ENCODE measurements around the gene UNC119.

Gene UNC119

DNA sequence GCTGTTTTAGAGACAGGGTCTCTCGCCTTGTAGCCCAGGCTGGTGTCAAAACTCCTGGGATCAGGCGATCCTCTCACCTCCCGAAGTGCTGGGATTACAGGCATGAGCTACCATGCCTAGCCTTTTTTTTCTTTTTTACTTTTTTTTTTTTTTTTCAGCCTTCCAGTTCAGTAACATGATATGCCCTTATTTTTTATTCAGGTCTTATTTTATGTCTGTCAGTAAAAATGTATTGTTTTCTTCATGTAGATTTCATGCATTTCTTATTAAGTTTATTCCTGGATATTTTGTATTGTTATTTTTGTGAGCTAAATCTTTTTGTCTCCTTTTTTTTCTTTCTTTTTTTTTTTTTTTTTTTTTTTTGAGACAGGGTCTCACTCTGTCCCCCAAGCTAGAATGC lies 49.0 kb downstream of the UNC119 start:
- whole genome bisulfite sequencing: 79% methylated on average over 3 of the region's 3 CpGs
- 0 out of 2 replicates have a peak, but pooled peaks cover 4% of the 10 kb centered on the region for H3K27me3 ChIP-seq (ENCODE audit: insufficient read depth, low read length)

DNA sequence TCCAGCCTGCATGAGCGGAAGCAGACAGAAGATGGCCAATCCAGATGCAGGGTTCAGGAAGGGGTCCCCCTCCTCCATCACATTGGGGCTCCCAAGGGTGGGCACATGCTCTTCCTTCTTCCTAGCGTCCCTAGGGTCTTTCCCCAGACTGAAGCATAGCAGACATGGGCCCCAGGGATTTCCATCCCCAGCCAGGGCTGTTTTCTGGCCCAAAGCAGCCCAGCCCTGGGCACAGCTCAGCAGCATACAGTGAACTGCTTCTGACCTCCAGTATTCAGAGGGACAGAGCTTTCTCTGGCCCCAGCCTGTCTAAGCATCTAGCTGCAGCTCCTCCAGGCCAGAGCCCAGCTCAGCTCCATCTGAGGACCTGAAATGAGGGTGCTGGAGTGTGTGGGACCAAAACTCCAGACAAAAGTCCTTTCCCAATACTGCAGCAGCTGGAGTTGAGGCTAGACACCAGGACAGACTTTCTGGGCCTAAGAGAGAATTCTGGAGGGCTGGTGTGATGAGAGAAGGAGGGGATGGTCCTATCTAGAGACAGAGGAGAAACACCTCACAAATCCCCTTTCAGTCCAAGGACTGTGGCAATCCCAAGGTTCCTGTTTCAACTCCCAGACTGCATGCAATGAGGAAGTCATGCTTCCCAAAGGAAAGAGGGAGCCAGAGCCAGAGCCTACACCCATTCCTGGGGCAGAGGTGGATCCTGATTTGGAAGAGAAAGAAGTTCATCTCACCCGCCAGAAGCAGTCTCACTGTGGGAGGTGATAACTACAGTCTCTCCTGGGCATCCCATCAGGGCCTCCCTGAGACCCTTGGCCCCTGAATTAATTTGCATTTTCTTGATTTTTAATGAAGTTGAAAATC lies 50.8 kb downstream of the UNC119 start:
- Histone ChIP-seq H3K27me3 (ENCODE audit: insufficient read depth, low read length) (no peaks in the 10 kb centered on the region), H3K36me3 (ENCODE audit: insufficient read depth, low read length) (no peaks in the 10 kb centered on the region), H3K9me3 (ENCODE audit: insufficient read depth, low read depth, low read length) (no peaks in the 10 kb centered on the region), H3K4me1 (ENCODE audit: insufficient read depth, low read length) (peaks cover 8% of the 10 kb centered on the region), H3K27ac (ENCODE audit: low read depth, low read length) (no peak overlapping the region), H3K4me3 (ENCODE audit: low read length) (no peak overlapping the region), H3K9ac (ENCODE audit: low read depth, low read length) (no peak overlapping the region)
- 71% methylated on average over 3 of the region's 3 CpGs for WGBS

More for the DNA sequence above, 49.0 kb downstream of the UNC119 start:
- H3K9ac ChIP-seq (ENCODE audit: low read depth, low read length): no peak overlapping the region
- peaks cover 8% of the 10 kb centered on the region for H3K4me1 ChIP-seq (ENCODE audit: insufficient read depth, low read length)
- no peaks in the 10 kb centered on the region for H3K36me3 ChIP-seq (ENCODE audit: insufficient read depth, low read length)
- H3K27ac ChIP-seq (ENCODE audit: low read depth, low read length): no peak overlapping the region
- H3K4me3 ChIP-seq (ENCODE audit: low read length): no peak overlapping the region
- H3K9me3 ChIP-seq (ENCODE audit: insufficient read depth, low read depth, low read length): no peaks in the 10 kb centered on the region

DNA sequence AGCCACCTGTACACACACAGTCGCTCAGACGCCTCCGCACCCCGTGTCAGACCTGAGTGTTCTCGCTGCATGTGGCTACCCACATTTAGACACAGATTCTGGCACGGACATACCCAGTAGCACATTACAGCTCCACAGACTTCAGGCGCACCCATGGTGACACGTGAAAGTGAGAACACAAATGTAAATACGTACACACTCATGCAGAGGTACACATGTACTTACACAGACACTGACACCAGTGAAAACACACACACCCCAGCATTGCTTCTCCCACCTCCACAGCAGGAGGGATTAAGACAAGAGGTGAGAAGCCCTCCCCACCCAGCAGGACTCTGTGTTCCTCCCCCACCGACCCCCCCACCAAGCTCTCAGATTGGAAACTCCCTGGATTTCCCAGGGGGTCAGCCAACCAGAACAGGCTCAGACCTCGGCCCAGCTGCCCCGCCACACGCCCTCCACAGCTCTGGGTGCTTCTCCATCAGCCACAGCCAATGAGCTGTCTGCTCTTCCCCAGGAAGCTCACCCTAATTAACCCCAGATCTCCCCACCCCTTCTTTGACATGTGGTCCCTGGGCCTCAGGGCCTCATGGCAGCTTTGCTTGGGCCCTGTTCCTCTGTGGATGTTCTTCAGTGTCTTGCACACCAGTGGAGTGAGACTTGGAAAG lies 51.6 kb downstream of the UNC119 start:
- peaks cover 8% of the 10 kb centered on the region for H3K4me1 ChIP-seq (ENCODE audit: insufficient read depth, low read length)
- H3K27me3 ChIP-seq (ENCODE audit: insufficient read depth, low read length): no peaks in the 10 kb centered on the region
- H3K36me3 ChIP-seq (ENCODE audit: insufficient read depth, low read length): no peaks in the 10 kb centered on the region
- H3K4me3 ChIP-seq (ENCODE audit: low read length): no peak overlapping the region
- H3K9me3 ChIP-seq (ENCODE audit: insufficient read depth, low read depth, low read length): no peaks in the 10 kb centered on the region
- no peak overlapping the region for H3K9ac ChIP-seq (ENCODE audit: low read depth, low read length)
- 80% methylated on average over 13 of the region's 13 CpGs for WGBS
- H3K27ac ChIP-seq (ENCODE audit: low read depth, low read length): no peak overlapping the region

DNA sequence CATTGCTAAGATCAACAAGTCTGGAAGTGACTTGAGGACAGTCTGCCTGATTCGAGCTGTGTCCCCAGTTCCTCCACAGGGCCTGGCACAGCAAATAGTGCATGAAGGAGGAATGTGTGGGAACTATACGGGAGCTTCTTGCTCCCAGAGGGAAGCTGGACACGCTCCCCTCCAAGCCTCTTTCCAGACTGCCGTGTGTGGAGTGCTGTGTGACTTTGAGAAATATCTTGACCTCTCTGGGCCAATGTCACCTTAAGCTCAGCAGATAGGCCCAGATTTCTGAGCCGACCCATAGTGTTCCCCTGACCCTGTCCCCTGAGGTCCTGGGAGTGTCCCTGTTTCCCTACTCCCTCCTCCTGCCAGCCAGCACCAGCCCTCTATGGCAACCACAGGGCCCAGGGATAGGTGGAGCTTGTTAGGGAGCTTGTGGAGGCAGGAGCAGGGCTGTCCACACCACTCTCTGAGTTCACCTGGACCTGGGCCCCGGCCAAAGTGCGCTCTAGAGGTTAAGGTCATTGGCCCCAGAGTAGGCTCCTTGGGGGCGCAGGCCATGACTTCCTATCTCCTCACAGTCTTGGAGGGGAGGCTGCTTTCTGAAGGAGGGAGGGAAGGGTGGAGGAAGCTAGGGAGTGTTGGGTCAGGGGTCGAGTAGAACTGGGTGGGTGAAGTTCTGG lies 52.6 kb downstream of the UNC119 start:
- Histone ChIP-seq H3K4me1 (ENCODE audit: insufficient read depth, low read length) (peaks cover 8% of the 10 kb centered on the region), H3K9ac (ENCODE audit: low read depth, low read length) (no peak overlapping the region)
- 87% methylated on average over 9 of the region's 9 CpGs for WGBS

DNA sequence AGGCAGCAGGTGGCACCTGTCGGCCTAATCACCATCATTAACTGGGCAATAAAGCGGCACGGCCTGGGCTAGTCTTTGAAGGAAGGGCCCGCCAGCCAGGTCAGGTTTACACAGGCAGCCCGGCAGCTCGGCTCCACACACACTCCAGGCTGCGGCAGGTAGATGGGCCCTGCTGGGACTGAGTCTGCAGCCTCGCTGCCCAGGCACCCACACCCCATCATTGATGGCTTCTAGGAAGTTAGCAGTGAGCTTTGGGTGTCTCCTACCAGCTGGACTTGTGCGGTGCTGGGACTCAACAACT lies 53.1 kb downstream of the UNC119 start:
- Histone ChIP-seq H3K36me3 (ENCODE audit: insufficient read depth, low read length) (no peaks in the 10 kb centered on the region), H3K27ac (ENCODE audit: low read depth, low read length) (no peak overlapping the region), H3K9ac (ENCODE audit: low read depth, low read length) (no peak overlapping the region), H3K27me3 (ENCODE audit: insufficient read depth, low read length) (no peaks in the 10 kb centered on the region), H3K9me3 (ENCODE audit: insufficient read depth, low read depth, low read length) (no peaks in the 10 kb centered on the region), H3K4me1 (ENCODE audit: insufficient read depth, low read length) (peaks cover 8% of the 10 kb centered on the region), H3K4me3 (ENCODE audit: low read length) (no peak overlapping the region)
- 92% methylated on average over 9 of the region's 9 CpGs for WGBS

More for the DNA sequence above, 52.6 kb downstream of the UNC119 start:
- Histone ChIP-seq H3K9me3 (ENCODE audit: insufficient read depth, low read depth, low read length) (no peaks in the 10 kb centered on the region), H3K4me3 (ENCODE audit: low read length) (no peak overlapping the region), H3K27ac (ENCODE audit: low read depth, low read length) (no peak overlapping the region), H3K27me3 (ENCODE audit: insufficient read depth, low read length) (no peaks in the 10 kb centered on the region), H3K36me3 (ENCODE audit: insufficient read depth, low read length) (no peaks in the 10 kb centered on the region)

DNA sequence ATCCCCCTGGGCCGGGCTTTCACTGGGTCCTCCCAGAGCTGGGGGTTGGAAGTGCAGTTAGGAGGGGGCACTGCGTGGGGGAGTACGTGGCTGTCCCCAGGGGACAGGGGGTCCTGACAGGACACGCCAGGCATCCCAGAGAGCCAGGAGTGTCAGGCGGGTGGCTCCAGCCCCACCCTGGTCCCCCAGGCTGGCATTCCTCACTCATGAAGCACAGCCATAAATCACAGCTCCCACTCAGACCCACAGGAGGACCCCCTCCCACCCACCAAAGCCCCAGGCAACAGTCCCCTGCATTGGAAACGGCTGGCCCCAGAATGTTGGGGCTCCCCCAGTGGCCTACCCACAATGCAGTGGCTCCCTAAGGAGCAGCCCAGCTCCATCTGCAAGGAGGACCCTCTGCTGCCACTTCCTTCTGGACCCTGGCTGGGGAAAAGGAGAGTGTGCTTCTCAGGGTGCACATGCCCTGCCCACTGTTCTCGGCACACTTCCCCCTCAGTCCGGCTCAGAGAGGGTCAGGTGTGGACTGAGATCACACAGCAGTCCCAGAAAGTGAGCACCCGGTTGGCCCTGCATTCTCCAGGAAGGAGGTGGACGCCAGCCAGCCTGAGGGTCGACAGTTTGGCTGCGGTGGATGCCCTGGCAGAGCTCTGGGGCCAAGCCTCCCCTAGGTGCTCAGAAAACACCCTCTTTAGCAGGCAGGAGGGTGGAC lies 53.6 kb downstream of the UNC119 start:
- Histone ChIP-seq H3K4me3 (ENCODE audit: low read length) (no peak overlapping the region), H3K9ac (ENCODE audit: low read depth, low read length) (no peak overlapping the region), H3K27me3 (ENCODE audit: insufficient read depth, low read length) (no peaks in the 10 kb centered on the region), H3K9me3 (ENCODE audit: insufficient read depth, low read depth, low read length) (no peaks in the 10 kb centered on the region), H3K36me3 (ENCODE audit: insufficient read depth, low read length) (no peaks in the 10 kb centered on the region), H3K27ac (ENCODE audit: low read depth, low read length) (no peak overlapping the region), H3K4me1 (ENCODE audit: insufficient read depth, low read length) (peaks cover 8% of the 10 kb centered on the region)
- WGBS: 86% methylated on average over 12 of the region's 12 CpGs

DNA sequence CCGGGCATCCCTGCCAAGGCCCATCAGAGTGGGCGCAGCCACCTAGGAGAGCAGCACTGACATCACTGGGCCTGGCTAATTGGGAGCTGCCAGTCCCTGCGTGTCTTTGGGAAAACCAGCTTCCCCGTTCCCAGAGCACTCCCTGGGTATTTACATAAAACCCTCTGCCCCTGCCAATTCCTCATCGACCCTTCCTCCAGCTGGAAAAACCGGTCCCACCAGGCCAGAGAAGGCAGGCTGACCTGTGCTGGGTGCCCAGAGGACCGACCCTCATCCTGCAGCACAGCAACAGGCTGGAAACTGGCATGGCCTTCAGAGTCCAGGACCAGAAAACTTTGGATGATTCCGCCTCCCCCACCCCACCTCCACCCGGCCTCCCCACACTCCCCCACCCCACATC lies 54.5 kb downstream of the UNC119 start:
- Histone ChIP-seq H3K4me3 (ENCODE audit: low read length) (no peak overlapping the region), H3K9ac (ENCODE audit: low read depth, low read length) (no peak overlapping the region), H3K9me3 (ENCODE audit: insufficient read depth, low read depth, low read length) (no peaks in the 10 kb centered on the region), H3K27ac (ENCODE audit: low read depth, low read length) (no peak overlapping the region), H3K4me1 (ENCODE audit: insufficient read depth, low read length) (peaks cover 8% of the 10 kb centered on the region), H3K27me3 (ENCODE audit: insufficient read depth, low read length) (no peaks in the 10 kb centered on the region), H3K36me3 (ENCODE audit: insufficient read depth, low read length) (no peaks in the 10 kb centered on the region)
- 67% methylated on average over 7 of the region's 9 CpGs for WGBS

Measured in HUES64 (cell line).